GM21515 (cell line): Measurements from ENCODE around the gene PCSK4.
"Not testable (repeated sequence)": the region's sequence is repeated elsewhere in the genome, so short reads cannot be mapped to it uniquely, and the experiment has no call there.

Experiments used
- ATAC-seq: cut with Tn5 transposase; IDR thresholded peaks from one replicate; pipeline ENCODE4 v1.9.1; 2021; ENCODE audit not compliant: unreplicated experiment

PCSK4 gene

DNA sequence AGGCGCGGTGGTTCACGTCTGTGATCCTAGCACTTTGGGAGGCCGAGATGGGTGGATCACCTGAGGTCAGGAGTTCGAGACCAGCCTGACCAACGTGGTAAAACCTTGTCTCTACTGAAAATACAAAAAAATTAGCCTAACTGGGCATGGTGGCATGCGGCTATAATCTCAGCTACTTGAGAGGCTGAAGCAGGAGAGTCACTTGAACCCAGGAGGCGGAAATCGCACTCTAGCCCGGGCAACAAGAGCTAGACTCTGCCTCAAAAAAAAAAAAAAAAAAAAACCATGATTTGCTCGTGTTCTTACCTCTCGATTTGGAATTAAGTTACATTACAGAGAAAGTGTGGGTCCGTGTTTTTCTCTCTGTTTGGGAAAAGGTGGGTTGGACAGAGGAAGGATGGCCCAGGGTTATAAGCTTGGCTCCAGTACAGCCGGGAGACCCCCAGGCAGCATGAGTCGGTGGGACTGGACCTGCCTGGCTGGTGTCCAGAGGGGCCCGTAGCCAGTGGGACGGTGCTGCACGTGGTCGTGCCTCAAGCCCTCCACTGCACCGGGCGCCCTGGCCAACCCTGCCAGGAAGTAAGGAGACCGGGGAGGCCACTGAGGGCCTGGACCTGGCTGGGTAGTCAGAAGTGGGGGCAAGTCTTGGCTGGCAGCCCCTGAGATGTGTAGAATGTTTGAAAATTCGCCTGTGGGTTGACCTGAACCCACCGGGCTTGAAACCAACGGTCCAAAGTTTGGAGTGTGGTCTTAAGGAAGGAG, 48.3 kb downstream of the PCSK4 start:
- no peak for ATAC-seq

- no peak for ATAC-seq
These were observed 49.1 kb downstream of the PCSK4 start for GRCh38 chr19:1441022-1441426.

DNA sequence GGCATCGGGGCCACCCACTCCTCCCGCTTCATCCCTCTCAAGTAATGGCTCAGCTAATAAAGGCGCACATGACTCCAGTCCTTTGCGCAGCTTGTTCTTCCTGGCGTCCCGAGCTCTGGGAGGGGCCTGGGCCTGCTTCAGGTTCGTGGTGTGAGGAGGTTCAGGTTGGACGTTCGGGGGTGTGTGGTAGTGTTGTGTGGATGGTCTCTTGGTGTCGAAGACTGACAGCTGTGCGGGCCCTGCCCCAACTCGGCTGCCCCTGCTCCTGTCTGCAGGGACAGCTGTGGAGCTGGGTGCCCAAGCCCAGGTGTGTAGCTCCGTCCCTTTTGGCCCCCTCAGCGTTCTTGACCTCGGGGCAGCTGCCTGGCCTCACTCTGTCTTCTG, 49.7 kb downstream of the PCSK4 start:
- ATAC-seq = no peak

GRCh38 chr19:1439525-1440417, 50.4 kb downstream of the PCSK4 start:
- ATAC-seq = not testable (repeated sequence)

DNA sequence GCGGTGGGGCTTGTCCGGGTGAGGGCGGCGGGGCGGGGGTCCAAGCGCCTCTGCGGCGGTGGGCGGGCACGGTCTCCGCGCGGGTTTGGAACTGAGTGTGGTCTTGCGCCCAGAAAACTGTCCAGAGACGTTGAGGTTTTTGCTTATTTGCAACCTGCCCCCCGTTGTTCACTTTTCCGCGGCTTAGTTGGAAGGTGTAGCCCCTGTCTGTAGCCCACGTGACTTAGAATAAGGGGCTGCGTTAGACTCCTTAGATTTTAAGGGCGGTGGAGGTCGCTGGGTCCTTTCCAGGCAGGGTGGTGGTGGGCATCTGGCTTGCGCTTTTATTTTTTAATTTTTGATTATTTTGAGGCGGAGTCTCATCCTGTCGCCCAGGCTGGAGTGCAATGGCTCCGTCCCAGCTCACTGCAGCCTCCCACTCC, 51.2 kb downstream of the PCSK4 start:
- peak; percentile 9 for ATAC-seq

DNA sequence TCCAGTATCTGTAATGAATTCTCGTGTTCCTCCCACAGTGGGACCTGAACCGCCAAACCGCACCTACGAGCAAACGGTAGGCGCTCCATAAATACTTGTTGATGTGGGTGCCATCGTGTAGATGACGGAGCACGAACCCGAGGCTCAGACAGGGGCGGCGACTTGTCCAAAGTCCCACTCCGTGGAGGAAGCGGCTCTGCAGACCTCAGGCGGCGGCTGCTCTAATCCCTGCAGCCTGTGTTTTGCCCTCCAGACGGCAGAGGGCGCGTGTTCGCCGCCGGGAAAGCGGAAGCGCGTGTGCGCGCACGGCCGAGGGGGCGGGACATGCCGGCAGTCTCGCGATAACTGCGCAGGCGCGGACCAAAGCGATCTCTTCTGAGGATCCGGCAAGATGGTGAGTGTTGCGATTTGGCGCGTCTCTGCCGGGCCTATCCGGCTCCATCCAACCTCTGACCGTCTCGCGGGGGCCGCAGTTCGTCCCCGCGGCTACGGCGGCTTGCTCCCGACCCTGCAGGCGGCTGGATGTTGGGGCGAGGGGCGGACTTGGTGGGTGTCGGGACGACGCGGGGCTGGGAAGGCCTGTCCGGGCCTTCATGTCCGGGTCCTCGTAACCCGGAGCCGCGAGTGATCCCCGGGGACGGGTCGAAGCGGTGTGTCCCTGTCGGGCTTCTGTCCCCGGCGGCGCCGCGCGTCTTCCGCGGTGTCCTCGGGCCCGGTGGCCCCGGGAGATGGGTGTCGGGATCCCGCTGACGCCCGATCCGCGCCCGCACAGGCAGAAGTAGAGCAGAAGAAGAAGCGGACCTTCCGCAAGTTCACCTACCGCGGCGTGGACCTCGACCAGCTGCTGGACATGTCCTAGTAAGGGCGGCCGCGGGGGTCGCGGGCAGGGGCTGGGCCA, 51.9 kb downstream of the PCSK4 start, which contains the start of gene RPS15:
RPS15 (plus strand) TSS at position 362 of the 898 bp plus-strand sequence; CDS start at position 392, 30 bp downstream.
- peak; percentile 76 for ATAC-seq

- ATAC-seq = no peak
These were observed 52.5 kb downstream of the PCSK4 start for GRCh38 chr19:1437609-1438008.

DNA sequence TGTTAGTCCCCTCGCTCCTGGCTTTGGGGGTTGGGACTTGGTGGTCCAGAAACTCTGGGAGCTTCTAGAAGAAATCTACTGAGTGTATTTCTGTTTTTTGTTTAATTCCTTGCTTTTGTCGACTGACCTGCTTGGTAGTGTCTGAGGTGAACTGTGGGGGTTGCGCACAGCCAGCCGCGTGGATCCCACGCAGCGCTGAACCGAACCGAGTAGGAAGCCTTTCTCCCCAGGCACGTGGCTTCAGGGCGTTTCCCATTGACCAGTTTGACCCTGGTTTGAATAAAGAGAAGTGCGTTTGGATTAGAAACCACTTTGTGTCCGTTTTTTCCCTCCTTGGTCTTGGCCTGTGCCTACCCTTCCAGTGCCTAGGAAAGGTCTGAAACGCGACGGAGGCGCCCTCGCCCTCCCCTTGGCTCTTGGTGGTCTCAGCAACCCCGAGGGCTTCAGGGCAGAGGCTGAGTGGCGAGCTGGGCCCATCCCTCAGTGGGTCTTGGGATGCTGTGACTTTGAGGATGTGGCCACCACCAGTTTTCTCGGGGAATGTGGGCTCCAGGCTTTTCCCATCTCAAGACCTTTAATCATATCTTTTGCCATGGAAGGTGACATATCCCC, 54.7 kb downstream of the PCSK4 start:
- ATAC-seq = no peak

GRCh38 chr19:1434577-1435060, 55.5 kb downstream of the PCSK4 start:
- ATAC-seq = no peak

DNA sequence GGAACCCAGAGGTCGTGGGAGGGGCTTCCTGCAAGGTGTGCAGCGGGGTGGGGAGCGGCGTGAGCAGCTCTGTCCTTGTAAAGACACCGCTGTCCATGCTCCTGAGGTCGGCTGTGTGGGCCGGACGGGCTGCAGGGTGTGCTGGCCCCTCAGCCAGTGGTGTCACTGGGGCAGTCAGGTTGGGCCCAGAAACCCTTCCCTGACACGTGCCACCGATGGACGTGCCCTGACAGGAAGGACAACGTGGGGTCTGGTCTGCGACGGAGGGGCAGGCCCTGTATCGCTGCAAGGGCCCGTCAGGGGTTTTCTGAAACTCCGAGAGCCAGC, 56.1 kb downstream of the PCSK4 start:
- no peak for ATAC-seq

GRCh38 chr19:1433119-1434039, 56.8 kb downstream of the PCSK4 start:
- no peak for ATAC-seq

GRCh38 chr19:1432507-1432887, 57.7 kb downstream of the PCSK4 start:
- no peak for ATAC-seq

GRCh38 chr19:1431759-1432506, 58.2 kb downstream of the PCSK4 start:
- no peak for ATAC-seq
